ENCODE measurements around the gene MMP19. TPM values are rescaled to one million over a fixed set of nuclear protein-coding genes. Genes with fewer than 3 reads are reported as not detected.

MMP19 gene
- total RNA-seq, 4 donors from 2014 or later = 3.3 to 44.6 (median 5.2) TPM

- peak overlapping the region in 2 of 4 donors; percentile 22 to 44 for H3K27ac ChIP-seq
- DNase-seq = peak in 1 of 3 donors; percentile 34
Observed at GRCh38 chr12:55823419-55823818, 19.3 kb downstream of the MMP19 start.

GRCh38 chr12:55822228-55822627 is 20.5 kb downstream of the MMP19 start:
- peak in 1 of 3 donors; percentile 46 for DNase-seq
- H3K4me1 ChIP-seq = peaks cover 0 to 45% (median 3%) of the 10 kb centered on the region in 4 donors
- H3K9me3 ChIP-seq = no peaks in the 10 kb centered on the region
- H3K4me3 ChIP-seq = no peak overlapping the region
- no peak for TF ChIP-seq POLR2A (IDR thresholded peaks at IDR 0.05)
- peak in 4 of 6 experiments; percentile 7 to 24 (median 22) for TF ChIP-seq CTCF (IDR thresholded peaks at IDR 0.05)
- H3K36me3 ChIP-seq = peaks cover 0 to 36% (median 0%) of the 10 kb centered on the region in 3 donors
- H3K27ac ChIP-seq = no peak overlapping the region
- H3K27me3 ChIP-seq = no peaks in the 10 kb centered on the region

More at GRCh38 chr12:55823419-55823818, 19.3 kb downstream of the MMP19 start:
- H3K27me3 ChIP-seq = no peaks in the 10 kb centered on the region
- peaks cover 0 to 36% (median 0%) of the 10 kb centered on the region in 3 donors for H3K36me3 ChIP-seq
- TF ChIP-seq CTCF (IDR thresholded peaks at IDR 0.05) (no peak), POLR2A (IDR thresholded peaks at IDR 0.05) (no peak)
- no peak overlapping the region for H3K4me3 ChIP-seq
- H3K9me3 ChIP-seq = no peaks in the 10 kb centered on the region
- peaks cover 0 to 57% (median 12%) of the 10 kb centered on the region in 4 donors for H3K4me1 ChIP-seq

GRCh38 chr12:55820679-55821078 is 22.1 kb downstream of the MMP19 start:
- Histone ChIP-seq H3K27me3 (no peaks in the 10 kb centered on the region), H3K4me3 (no peak overlapping the region), H3K36me3 (peaks cover 0 to 36% (median 0%) of the 10 kb centered on the region in 3 donors), H3K27ac (no peak overlapping the region), H3K9me3 (no peaks in the 10 kb centered on the region), H3K4me1 (peaks cover 0 to 40% (median 2%) of the 10 kb centered on the region in 4 donors)
- DNase-seq = no peak
- TF ChIP-seq POLR2A (IDR thresholded peaks at IDR 0.05) (no peak), CTCF (IDR thresholded peaks at IDR 0.05) (peak in 3 of 6 experiments; percentile 5 to 15 (median 8))

- Histone ChIP-seq H3K27ac (peak overlapping the region; percentile 0 to 88 (median 78)), H3K9me3 (no peaks in the 10 kb centered on the region), H3K4me1 (peaks cover 0 to 40% (median 2%) of the 10 kb centered on the region in 4 donors), H3K4me3 (peak overlapping the region in 3 of 4 donors; percentile 67 to 79 (median 78)), H3K36me3 (peaks cover 0 to 50% (median 0%) of the 10 kb centered on the region in 3 donors), H3K27me3 (no peaks in the 10 kb centered on the region)
- TF ChIP-seq POLR2A (IDR thresholded peaks at IDR 0.05) = no peak
- no peak for TF ChIP-seq CTCF (IDR thresholded peaks at IDR 0.05)
- peak in 1 of 3 donors; percentile 45 for DNase-seq
Observed at GRCh38 chr12:55818886-55819285, 23.9 kb downstream of the MMP19 start.

GRCh38 chr12:55818140-55818728 is 24.5 kb downstream of the MMP19 start:
- H3K27ac ChIP-seq = peak overlapping the region; percentile 70 to 88 (median 84)
- H3K4me3 ChIP-seq = peak overlapping the region; percentile 67 to 80 (median 78)
- no peaks in the 10 kb centered on the region for H3K9me3 ChIP-seq
- peaks cover 0 to 56% (median 0%) of the 10 kb centered on the region in 3 donors for H3K36me3 ChIP-seq
- H3K4me1 ChIP-seq = peaks cover 0 to 37% (median 2%) of the 10 kb centered on the region in 4 donors
- TF ChIP-seq CTCF (IDR thresholded peaks at IDR 0.05) = no peak
- no peak for TF ChIP-seq POLR2A (IDR thresholded peaks at IDR 0.05)
- H3K27me3 ChIP-seq = no peaks in the 10 kb centered on the region
- no peak for DNase-seq

Data from Peyer's patch (tissue), 4 donors.